K562 (cell line): ENCODE results near the gene PLEKHN1. TPM values are rescaled to one million over a fixed set of nuclear protein-coding genes. Genes with fewer than 3 reads are reported as not detected.

ENCODE experiments used
- BCOR ChIP-seq: fragments of 450-650 bp; IDR thresholded peaks from 2 replicates; pipeline ENCODE4 v1.6.1; 2016
- DMBX1 ChIP-seq: fragments of 250-450 bp; sonication (Bioruptor Pico); IDR thresholded peaks from 2 replicates; pipeline ENCODE4 v1.8.0; 2022; ENCODE audit warnings: inconsistent platforms, mild to moderate bottlenecking, moderate library complexity, borderline replicate concordance
- FUS ChIP-seq: fragments of 200-400 bp; formaldehyde crosslinking; optimal IDR thresholded peaks from 2 replicates; pipeline ENCODE3; 2017; ENCODE audit warnings: low read depth, low read length
- RCOR1 ChIP-seq, 2 experiments: IDR thresholded peaks; 2 replicates each; pipeline ENCODE4 v1.6.1; 2012; ENCODE audit warnings: low read depth in 2 of 2, low read length in 2 of 2, borderline replicate concordance in 1 of 2, improper control_type of control experiment in 1 of 2
- SMAD1 ChIP-seq: fragments of 150-350 bp; IDR thresholded peaks from 2 replicates; pipeline ENCODE4 v1.6.1; 2014; ENCODE audit warnings: low read length, low read depth; ENCODE audit not compliant: partially characterized antibody
- SP2 ChIP-seq: IDR thresholded peaks from 2 replicates; pipeline ENCODE4 v1.6.1; 2011; ENCODE audit warnings: mild to moderate bottlenecking, low read depth, low read length, moderate library complexity; ENCODE audit not compliant: poor library complexity, severe bottlenecking; ENCODE audit errors: extremely low read depth
- ZNF408 ChIP-seq: fragments of 250-450 bp; sonication (Bioruptor Pico); IDR thresholded peaks from 2 replicates; pipeline ENCODE4 v1.4.0; 2020; ENCODE audit warnings: low read depth, mild to moderate bottlenecking, moderate library complexity
- ZNF699 ChIP-seq: fragments of 250-450 bp; sonication (Bioruptor Pico); IDR thresholded peaks from 2 replicates; pipeline ENCODE4 v1.8.0; 2021; ENCODE audit warnings: mild to moderate bottlenecking, moderate library complexity; ENCODE audit not compliant: insufficient replicate concordance
- polyA plus RNA-seq, 8 experiments: library from polyadenylated mRNA; depleted of rRNA in 4 of 8; stranded (reverse) in 5 of 8; unstranded in 3 of 8; fragments of >200 nt; fragmentation: Nextera tagmentation in 2 of 8; fragmentation: Illumina TruSeq in 1 of 8; extraction: Ambion mirVana in 2 of 8; extraction: Trizol in 1 of 8; gene quantifications; 2 replicates each; pipeline versions ENCODE4 v1.2.1 to v1.2.3, GENCODE V29; 2011 to 2014; ENCODE audit warnings: inconsistent platforms in 1 of 8, missing spikeins in 1 of 8
- total RNA-seq, 7 experiments: library from RNA; depleted of rRNA in 6 of 7; stranded (reverse); fragments of >200 nt in 6 of 7; fragmentation: Illumina TruSeq in 2 of 7; extraction: Trizol in 2 of 7; gene quantifications; 2 replicates each; pipeline versions ENCODE4 v1.2.1 to v1.2.3, GENCODE V29; 2011 to 2021; ENCODE audit warnings: low replicate concordance in 1 of 7
- TF ChIP-seq, protein P1 (sequence below): fragments of 450-650 bp; IDR thresholded peaks from 2 replicates; pipeline ENCODE4 v1.6.1; 2017; ENCODE audit warnings: mild to moderate bottlenecking, moderate library complexity
- TF ChIP-seq, protein P2 (sequence below): sonication (generic); formaldehyde crosslinking; IDR thresholded peaks from 2 replicates; pipeline ENCODE4 v1.8.1; 2023; ENCODE audit warnings: mild to moderate bottlenecking, missing genetic modification reagents
- TF ChIP-seq, protein P3 (sequence below): conservative IDR thresholded peaks from 2 replicates; pipeline ENCODE4 v1.6.1; 2011; ENCODE audit warnings: low read depth, mild to moderate bottlenecking, low read length; ENCODE audit not compliant: control insufficient read depth
- TF ChIP-seq, protein P4 (sequence below): fragments of 200-800 bp; sonication (Bioruptor generic); IDR thresholded peaks from 2 replicates; pipeline ENCODE4 v1.6.1; 2017; ENCODE audit warnings: missing genetic modification characterization, missing compliant biosample characterization

PLEKHN1 gene
- total and polyA plus RNA-seq, 9 of the 15 experiments (the other 6 are each of a cell fraction or from before 2014, with no cell fraction given) = 0.07 to 1.5 (median 0.13) TPM; not detected in 2

DNA sequence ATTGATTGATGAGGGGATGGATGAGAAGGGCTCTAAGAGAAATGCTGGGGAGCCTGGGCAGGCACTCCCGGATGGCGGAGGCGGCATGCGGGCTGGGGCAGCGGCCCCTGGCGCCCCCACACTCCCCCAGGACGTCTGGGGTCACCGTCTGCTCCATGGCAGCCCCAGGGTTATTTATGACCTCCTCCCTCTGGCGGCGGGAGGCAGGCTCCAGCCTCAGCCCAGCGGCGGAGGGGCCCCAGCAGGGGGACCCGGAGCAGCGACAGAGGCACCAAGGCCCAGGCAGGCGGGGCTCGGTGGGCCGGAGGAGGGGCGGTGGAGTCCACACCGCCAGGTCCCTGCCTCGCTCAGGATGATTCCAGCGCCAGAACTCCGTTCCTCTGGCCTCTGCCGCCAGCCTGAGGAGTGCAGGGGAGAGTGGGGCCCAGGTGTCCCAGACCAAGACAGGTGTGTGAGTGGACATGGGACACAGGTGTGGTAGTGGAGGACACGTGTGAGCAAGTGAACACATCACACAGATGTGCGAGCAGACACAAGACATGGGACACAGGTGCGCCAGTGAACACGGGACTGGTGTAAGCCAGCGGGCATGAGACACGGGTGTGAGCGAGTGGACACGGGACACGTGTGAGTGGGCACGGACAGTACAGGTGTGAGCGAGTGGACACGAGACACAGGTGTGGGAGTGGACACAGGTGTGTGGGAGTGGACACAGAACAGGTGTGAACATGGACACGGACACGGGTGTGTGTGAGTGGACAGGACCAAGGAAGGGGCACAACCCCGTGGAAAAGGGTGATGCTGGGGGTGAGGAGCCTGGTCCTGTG, 45.1 kb upstream of the PLEKHN1 start (continued):
- no peak for TF ChIP-seq SP2
- no peak for TF ChIP-seq ZNF699 (CRISPR knock-in tag)
- peak; percentile 79 for TF ChIP-seq BCOR
- TF ChIP-seq, protein P1, sequence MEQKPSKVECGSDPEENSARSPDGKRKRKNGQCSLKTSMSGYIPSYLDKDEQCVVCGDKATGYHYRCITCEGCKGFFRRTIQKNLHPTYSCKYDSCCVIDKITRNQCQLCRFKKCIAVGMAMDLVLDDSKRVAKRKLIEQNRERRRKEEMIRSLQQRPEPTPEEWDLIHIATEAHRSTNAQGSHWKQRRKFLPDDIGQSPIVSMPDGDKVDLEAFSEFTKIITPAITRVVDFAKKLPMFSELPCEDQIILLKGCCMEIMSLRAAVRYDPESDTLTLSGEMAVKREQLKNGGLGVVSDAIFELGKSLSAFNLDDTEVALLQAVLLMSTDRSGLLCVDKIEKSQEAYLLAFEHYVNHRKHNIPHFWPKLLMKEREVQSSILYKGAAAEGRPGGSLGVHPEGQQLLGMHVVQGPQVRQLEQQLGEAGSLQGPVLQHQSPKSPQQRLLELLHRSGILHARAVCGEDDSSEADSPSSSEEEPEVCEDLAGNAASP = no peak
- TF ChIP-seq, protein P2, sequence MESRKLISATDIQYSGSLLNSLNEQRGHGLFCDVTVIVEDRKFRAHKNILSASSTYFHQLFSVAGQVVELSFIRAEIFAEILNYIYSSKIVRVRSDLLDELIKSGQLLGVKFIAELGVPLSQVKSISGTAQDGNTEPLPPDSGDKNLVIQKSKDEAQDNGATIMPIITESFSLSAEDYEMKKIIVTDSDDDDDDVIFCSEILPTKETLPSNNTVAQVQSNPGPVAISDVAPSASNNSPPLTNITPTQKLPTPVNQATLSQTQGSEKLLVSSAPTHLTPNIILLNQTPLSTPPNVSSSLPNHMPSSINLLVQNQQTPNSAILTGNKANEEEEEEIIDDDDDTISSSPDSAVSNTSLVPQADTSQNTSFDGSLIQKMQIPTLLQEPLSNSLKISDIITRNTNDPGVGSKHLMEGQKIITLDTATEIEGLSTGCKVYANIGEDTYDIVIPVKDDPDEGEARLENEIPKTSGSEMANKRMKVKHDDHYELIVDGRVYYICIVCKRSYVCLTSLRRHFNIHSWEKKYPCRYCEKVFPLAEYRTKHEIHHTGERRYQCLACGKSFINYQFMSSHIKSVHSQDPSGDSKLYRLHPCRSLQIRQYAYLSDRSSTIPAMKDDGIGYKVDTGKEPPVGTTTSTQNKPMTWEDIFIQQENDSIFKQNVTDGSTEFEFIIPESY = peak; percentile 27; the same call in 1 of the 2 replicates
- peak in 1 of 2 experiments; percentile 85; a peak in 2 of 4 replicates for TF ChIP-seq RCOR1 (IDR thresholded peaks at IDR 0.05; ENCODE audit: borderline replicate concordance in 1 of 2, low read depth in 2 of 2, low read length in 2 of 2)
- TF ChIP-seq, protein P3, sequence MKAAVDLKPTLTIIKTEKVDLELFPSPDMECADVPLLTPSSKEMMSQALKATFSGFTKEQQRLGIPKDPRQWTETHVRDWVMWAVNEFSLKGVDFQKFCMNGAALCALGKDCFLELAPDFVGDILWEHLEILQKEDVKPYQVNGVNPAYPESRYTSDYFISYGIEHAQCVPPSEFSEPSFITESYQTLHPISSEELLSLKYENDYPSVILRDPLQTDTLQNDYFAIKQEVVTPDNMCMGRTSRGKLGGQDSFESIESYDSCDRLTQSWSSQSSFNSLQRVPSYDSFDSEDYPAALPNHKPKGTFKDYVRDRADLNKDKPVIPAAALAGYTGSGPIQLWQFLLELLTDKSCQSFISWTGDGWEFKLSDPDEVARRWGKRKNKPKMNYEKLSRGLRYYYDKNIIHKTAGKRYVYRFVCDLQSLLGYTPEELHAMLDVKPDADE = peak; percentile 63; the same call in 1 of the 2 replicates
- TF ChIP-seq, protein P4, sequence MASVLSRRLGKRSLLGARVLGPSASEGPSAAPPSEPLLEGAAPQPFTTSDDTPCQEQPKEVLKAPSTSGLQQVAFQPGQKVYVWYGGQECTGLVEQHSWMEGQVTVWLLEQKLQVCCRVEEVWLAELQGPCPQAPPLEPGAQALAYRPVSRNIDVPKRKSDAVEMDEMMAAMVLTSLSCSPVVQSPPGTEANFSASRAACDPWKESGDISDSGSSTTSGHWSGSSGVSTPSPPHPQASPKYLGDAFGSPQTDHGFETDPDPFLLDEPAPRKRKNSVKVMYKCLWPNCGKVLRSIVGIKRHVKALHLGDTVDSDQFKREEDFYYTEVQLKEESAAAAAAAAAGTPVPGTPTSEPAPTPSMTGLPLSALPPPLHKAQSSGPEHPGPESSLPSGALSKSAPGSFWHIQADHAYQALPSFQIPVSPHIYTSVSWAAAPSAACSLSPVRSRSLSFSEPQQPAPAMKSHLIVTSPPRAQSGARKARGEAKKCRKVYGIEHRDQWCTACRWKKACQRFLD (CRISPR knock-in tag) = no peak
- TF ChIP-seq FUS = no peak
- TF ChIP-seq DMBX1 = no peak
- no peak for TF ChIP-seq ZNF408 (CRISPR knock-in tag)
- TF ChIP-seq SMAD1 = no peak
